GM04503 (cell line): ENCODE measurements around the gene WNT3.
"Not testable (repeated sequence)": the region's sequence is repeated elsewhere in the genome, so short reads cannot be mapped to it uniquely, and the experiment has no call there.

ENCODE experiments used
- DNase-seq: peaks from one replicate; pipeline ENCODE4 v3.0.0-alpha.2; 2012; ENCODE audit warnings: low read depth

WNT3 gene

GRCh38 chr17:46765453-46765852, 53.0 kb downstream of the WNT3 start:
- DNase-seq: no peak

DNA sequence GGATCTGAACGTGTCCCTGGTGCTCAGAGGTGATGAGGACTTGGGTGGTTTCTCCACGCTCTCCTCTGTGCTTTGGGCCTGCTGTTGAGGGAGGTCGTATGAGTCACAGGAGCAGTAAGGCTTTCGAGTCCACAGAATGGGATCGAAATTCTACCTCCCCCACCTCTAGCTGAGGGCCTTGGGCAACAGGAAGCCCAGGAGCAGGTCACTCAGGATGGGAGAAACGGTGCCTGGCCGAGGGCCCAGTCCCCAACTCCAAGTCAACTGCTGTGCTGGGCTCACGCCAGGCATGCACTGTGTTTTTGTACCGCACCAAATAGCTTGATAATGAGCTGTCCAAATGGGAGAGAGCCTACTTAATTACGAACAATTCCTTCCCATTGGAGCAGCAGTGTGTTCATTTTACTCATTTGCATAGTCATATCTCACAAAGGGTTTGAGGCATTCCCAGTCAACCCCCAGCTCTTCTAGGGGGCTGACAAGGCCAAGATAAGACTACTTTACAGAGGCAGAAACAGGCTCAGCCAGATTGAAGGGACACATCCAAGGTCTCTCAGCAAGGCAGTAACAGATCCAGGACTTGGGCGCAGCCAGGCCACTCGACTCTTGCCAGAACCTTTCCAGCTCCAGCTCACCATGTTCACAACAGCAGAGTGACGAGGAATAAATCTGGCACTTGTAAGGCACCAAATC, 53.6 kb downstream of the WNT3 start:
- peak; percentile 58 for DNase-seq

DNA sequence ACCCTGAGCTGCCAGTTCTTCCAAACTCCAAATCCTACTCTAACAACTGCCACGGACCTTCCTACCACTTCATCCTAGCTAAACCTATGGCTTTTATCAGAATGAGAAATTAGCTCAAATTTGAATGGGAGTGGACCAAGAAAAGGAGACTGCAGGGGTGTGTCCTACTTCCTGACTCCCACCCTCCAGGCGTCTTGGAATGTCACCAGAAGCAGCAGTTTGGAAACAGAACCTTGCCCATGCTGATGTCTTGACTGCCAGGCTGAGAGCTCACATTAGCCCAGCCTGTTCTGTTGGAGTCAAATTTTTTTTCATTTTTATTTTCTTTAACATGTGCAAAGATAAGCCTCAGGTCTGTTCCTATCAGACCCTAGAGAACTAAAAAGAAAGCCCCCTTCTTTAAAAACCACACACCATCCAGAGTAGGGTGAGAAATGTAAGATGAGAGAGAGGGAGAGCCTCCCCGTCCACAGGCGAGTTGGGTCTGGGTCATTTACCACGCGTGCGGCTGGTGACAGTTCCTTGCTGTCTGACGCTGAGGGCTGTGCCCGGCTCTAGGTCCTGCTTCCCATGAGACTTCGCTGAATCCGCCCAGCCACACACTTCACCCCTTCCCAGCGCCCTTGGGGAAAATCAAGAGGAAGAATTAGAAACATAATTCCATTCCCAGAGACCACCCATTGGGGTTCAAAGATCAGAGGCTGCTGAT, 54.3 kb downstream of the WNT3 start:
- DNase-seq: no peak

DNA sequence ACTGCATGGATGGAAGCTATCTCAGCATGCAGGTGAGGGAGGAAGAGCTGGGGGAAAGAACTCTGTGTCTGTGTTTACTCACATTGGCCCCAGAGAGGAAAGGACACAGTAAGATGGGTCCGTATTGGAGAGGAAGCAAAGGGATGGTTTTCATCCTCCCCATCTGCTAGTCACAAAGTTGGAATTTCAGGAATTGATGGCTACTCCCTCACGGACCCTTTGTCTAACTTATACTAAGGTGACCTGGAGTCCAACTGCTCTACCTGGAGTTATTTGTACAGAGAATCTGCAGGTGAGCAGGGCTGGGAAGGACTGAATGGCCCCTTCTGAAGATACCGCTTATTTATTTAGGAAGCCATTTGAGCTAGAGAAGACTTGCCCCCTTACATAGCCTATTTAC, 55.1 kb downstream of the WNT3 start:
- DNase-seq: no peak

DNA sequence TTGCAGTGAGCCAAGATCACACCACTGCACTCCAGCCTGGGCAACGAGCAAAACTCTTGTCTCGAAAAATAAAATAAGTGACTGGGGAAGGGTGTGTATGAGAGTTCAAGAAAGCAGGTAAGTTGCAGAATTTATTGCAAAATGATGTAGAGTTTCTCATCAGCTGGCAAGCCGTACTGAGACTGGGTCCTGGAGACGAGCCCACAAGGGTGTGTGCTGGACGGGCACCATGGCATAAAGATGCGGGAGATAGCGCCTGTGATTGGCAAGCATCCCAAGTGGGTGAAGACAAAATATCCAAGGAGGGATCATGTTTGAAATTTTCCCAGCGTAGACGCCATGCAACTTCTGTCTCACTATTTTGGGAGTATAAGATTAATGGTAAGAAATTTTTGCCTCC, 59.4 kb downstream of the WNT3 start:
- DNase-seq: no peak

- no peak for DNase-seq
Observed at GRCh38 chr17:46758614-46759013, 59.9 kb downstream of the WNT3 start.

GRCh38 chr17:46757588-46757987, 60.9 kb downstream of the WNT3 start:
- DNase-seq: not testable (repeated sequence)

GRCh38 chr17:46756861-46757260, 61.6 kb downstream of the WNT3 start:
- no peak for DNase-seq

DNA sequence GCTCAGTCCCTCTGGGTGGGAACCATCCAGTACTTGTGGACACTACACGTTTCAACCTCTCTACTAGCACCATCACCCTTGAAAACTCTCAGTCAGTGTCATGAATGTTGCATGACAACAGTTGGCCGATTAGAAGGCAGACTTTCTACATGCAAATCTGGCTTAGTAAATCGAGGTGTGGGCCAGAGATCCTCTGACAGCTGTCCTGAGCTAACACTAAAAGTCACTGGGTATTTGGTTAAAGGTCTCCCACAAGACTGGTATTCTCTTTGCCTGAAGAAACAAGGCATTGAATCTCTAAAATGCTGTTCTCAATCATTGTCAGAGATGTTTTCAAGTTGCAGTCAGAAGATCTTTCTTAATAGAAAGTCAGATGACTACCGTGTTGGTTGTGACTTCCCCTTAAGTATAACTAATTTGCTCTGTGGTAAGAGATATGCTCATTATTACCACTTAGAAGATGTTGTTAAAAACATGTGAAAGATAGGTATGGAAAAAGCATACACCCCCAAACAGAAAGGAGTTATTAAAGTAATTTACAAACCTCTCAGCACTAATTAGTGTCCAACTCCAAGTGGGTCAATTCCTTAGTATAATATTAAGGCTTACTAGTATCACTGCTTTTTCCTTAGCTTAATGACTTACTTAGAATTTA, 62.3 kb downstream of the WNT3 start:
- DNase-seq: no peak

DNA sequence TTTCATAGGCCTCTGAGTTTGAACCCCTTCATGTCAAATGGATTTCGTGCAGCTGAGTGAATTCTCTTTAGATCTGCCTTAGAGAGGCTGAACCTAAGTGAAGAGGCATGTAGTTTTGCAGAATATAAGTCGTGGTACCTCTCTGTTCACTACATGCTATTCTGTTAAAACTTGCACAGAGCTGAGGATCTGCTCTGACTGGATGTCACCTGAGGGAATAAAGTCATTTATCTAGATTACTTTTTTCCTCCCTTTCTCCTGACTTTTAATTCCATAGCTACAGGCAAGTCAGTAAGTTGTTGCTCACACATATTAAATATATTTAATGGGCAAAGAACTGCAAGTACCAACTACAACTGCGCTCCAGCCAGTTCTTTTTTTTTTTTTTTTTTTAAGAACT, 64.7 kb downstream of the WNT3 start:
- DNase-seq: no peak

DNA sequence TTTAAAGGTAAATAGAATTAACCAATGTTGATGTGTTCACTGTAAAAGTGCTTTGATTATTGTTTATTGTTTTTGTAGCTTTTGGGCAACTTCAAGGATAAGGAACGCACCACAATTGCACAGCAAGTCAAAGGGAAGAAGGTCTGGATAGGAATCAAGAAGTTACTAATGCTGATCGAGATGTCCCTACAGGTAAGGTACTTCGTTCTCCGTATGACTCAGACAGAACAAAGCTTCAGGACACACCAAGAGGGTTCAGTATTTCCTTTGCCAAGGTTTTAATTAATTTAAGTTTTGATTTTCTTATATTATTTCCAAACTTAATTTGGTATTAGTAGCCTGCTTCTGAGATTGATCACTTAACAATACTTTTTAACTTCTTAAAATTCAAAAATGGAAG, 67.1 kb downstream of the WNT3 start:
- no peak for DNase-seq

GRCh38 chr17:46745376-46745775, 73.1 kb downstream of the WNT3 start:
- no peak for DNase-seq

DNA sequence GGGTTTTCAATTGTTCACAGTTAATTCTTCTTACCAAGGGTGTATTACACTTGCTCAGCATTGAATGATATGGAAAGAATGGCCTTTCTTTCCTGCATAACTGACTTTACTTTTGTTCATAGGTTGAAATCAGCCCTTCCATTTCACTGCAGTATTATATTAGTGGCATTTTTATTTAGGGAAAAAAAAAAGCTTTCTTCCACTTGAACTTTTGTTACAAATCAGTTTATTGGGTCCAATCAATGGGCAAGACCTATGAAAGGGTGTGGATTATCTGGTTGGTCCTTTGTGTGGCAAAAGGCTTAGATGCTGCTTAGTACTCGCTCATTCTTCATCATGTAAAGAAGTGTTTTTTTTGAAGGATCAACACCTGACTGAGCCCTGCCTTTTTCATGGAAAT, 74.1 kb downstream of the WNT3 start:
- no peak for DNase-seq

- peak; percentile 63 for DNase-seq
Observed at GRCh38 chr17:46742565-46743270, 75.8 kb downstream of the WNT3 start.

- DNase-seq: no peak
Observed at GRCh38 chr17:46741122-46741730, 77.3 kb downstream of the WNT3 start.

DNA sequence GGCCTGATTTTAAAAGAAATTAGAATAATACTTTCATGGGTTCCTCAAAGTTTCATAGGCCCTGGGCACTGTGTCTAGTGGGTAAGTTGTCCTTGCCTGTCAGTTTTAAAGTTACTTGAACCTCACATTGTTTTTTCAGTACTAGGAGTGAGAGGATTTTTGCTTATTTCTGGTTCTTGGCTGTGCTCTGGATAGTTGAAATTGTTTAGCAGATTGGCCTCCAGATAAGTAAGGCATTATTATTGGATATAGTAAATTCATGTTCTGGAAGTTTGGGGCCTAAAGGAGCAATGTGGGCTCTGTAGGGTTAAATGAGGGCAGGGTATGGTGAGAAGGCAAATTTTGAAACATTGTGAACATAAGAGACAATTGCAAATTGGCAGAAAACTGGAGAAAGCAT, 78.5 kb downstream of the WNT3 start:
- DNase-seq: no peak

DNA sequence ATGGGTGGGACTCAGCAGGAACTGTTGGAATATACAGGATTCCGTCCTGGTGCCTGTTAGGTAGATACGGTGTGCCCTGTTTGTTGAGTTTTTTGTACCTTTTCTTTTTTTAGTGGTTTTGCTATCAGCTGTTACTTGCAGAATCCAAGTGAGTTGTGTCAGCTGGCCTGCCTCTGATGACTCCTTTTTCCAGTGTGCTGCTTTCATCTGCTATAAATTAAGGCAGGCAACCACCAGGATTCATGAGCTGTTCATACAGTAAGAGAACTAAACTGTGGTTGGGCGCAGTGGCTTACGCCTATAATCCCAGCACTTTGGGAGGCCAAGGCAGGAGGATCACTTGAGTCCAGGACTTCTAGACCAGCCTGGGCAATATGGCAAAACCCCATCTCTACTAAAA, 79.9 kb downstream of the WNT3 start:
- DNase-seq: no peak

- no peak for DNase-seq
Observed at GRCh38 chr17:46737326-46737725, 81.2 kb downstream of the WNT3 start.

- no peak for DNase-seq
Observed at GRCh38 chr17:46736100-46736499, 82.4 kb downstream of the WNT3 start.

- peak; percentile 25 for DNase-seq
Observed at GRCh38 chr17:46733837-46734475, 84.5 kb downstream of the WNT3 start.

DNA sequence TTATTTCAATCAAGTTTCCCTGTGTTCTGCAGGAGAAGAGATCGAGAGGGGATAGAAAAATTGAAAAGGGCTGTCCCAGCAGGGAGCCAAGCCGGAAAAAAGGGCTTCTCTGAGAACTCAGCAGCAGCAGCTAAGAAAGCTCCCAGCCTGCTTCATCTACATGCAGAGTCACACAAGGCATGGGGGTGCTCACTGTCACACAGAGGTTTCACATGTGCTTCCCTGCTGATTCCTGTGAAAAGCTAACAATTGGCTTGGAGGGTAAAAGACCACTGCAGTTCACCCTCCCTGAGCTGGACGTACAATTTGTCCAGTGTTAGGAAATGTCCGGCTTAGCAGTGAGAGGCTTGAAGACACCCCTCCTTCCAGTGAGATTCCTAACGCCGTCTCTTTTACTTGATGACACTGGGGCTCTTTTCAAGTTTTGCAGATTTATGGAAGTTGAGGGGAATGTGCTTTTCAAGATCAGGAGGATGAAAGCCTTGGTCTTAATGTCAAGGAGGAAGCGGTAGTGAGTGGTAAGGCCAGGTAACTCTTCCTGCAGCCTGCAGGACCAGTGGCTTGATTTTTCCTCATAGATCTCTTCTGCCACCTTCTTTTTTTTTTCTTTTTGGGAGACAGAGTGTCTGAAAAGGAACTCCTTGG, 85.6 kb downstream of the WNT3 start:
- DNase-seq: no peak
